Dedifferentiated amniotic fluid mesenchymal stem cell (primary cell): Measurements from ENCODE around the gene AFAP1.
A peak's percentile ranks its signal among the peaks of the same experiment; 100 is the strongest.

Source experiments
- DNase-seq: peaks from one replicate; pipeline ENCODE4 v3.0.0-alpha.2; 2016; ENCODE audit errors: extremely low spot score

Gene AFAP1

GRCh38 chr4:7782783-7783182 is 156.9 kb downstream of the AFAP1 start:
- DNase-seq, result no peak

GRCh38 chr4:7781993-7782392 is 157.7 kb downstream of the AFAP1 start:
- no peak for DNase-seq

GRCh38 chr4:7781366-7781765 is 158.3 kb downstream of the AFAP1 start:
- DNase-seq, result no peak

GRCh38 chr4:7780751-7781348 is 158.8 kb downstream of the AFAP1 start:
- DNase-seq, result no peak

- DNase-seq, result peak; percentile 28
Observed at GRCh38 chr4:7779432-7779768, 160.3 kb downstream of the AFAP1 start.

GRCh38 chr4:7778510-7779431 is 160.9 kb downstream of the AFAP1 start:
- no peak for DNase-seq

- DNase-seq, result no peak
Observed at GRCh38 chr4:7777871-7778509, 161.7 kb downstream of the AFAP1 start.

GRCh38 chr4:7777017-7777710 is 162.5 kb downstream of the AFAP1 start:
- DNase-seq, result no peak

GRCh38 chr4:7775396-7775795 is 164.3 kb downstream of the AFAP1 start:
- no peak for DNase-seq

GRCh38 chr4:7774301-7775294 is 165.1 kb downstream of the AFAP1 start:
- DNase-seq, result no peak

- DNase-seq, result no peak
Observed at GRCh38 chr4:7773401-7774180, 166.1 kb downstream of the AFAP1 start.

- DNase-seq, result no peak
Observed at GRCh38 chr4:7772711-7773385, 166.8 kb downstream of the AFAP1 start.

GRCh38 chr4:7771541-7772507 is 167.8 kb downstream of the AFAP1 start:
- no peak for DNase-seq

GRCh38 chr4:7771056-7771455 is 168.6 kb downstream of the AFAP1 start:
- DNase-seq, result no peak

GRCh38 chr4:7770224-7771050 is 169.2 kb downstream of the AFAP1 start:
- no peak for DNase-seq

- no peak for DNase-seq
Observed at GRCh38 chr4:7769396-7770223, 170.1 kb downstream of the AFAP1 start.

GRCh38 chr4:7768736-7769135 is 170.9 kb downstream of the AFAP1 start:
- DNase-seq, result no peak
